ENCODE measurements around the gene ASPA.
"Not testable (repeated sequence)": the region's sequence is repeated elsewhere in the genome, so short reads cannot be mapped to it uniquely, and the experiment has no call there.

ASPA gene
- 0 reads per million in 2 donors for total RNA-seq

- DNase-seq = no peak
Observed at GRCh38 chr17:3475812-3476610, at the start of gene ASPA. Gene ASPA (plus strand): TSS chr17:3475997. CDS start chr17:3476160, 163 bp downstream.

- peak in 2 of 5 experiments; percentile 3 to 13 for DNase-seq
Observed at GRCh38 chr17:3433215-3433614, 42.6 kb upstream of the ASPA start.

DNA sequence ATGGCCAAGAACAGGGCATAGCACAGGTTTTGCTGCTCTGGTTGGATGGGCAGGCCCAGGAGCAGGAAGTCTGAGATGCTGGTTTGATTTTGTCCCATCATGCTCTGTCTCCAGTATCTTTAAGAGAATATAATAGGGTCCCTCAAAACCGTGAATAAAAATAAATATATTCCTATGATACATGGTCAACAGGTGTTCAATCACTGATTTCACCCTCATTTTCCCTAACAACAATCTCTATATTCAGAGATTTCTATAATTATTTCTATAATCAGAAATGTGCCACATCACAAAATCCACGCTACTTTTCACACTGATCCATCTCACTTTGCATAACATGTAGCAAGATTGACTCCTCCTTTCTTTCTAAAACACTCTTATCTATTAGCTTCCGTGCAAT is 42.1 kb upstream of the ASPA start, which contains the start of gene OR1E2:
Gene OR1E2 (minus strand): TSS at position 101 of the 400 bp plus-strand sequence. CDS start 0 bp downstream, at position 101.
- DNase-seq = no peak

DNA sequence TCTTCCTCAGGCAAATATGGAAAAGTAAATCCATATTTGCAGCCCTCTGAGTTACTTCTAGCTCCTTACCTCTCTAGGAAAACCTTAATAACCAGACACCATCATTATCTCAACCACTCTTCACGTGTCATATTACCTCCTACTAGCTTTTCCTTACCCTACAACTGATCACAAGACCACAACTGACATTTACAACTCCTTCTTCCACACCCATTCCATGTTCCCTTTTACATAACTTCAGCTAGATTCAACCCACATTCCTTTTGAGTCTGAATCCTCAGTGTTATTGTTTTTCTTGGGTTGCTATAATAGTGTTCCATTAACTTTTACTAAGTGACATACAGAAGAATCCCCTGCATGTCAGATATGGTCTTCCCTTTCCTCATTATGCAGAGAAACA is 37.4 kb upstream of the ASPA start:
- no peak for DNase-seq

DNA sequence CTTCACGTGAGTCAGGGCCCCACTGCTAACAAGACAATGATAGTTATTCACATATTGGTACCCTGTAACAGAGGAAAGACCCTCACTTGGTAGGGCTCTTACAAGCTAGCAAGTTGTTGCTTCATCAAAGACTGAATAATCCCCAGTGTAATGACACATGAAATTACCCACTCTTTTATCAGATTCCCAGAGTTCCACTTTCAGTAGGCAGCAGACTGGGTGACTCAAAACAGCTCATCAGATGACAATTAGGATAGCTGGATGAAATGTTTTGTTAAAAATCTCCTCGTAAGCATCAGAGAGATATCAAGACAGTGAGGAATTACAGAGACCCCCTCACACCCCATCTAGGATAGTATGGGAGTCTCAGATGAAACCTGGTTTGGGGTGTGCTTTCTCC is 35.3 kb upstream of the ASPA start:
- DNase-seq = no peak

GRCh38 chr17:3447625-3448024 is 28.2 kb upstream of the ASPA start:
- peak in 1 of 5 experiments; percentile 3 for DNase-seq

DNA sequence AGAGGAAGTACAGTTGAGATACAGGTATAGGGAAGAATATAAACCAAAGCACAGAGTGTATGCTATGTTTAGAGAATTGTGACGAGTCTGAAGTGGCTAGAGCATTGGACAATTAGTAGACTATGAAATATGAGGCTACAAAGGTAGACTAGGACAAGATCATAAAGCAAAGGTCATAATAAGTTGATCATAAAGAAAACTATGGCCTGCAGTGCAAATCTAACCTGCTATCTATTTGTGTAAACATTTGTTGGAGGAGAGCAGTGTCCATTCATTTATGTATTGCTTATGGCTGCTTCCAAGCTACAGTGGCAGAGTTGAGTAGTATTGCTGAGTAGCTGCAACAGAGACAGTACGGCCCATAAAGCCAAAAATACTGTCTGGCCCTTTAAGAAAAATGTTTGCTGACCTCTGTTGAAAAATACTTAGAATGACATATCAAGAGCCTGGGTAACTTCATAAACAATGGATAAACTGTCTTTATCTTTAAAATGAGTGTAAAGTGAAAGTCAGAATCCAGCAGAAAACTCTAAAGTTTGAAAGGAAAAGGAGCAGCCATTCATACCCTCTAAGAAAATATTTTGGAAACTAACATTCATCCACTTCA is 27.6 kb upstream of the ASPA start:
- no peak for DNase-seq

DNA sequence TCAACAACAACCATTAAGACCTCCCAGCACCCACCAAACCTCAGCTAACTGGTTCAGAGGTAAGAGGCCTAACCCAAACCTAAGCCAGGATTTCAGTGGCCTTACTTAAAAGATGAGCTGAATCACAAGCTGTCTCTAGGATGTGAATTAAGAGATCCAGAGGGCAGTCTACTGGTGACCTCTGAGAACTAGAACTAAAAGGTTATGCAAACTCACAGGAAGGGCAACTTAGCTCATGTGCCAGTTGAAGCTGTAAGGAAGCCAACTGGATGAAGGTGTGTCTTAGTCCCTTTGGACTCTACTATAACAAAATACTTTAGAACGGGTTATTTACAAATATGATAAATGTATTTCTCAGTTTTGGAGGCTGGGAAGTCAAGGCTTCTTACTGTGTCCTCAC is 9.4 kb upstream of the ASPA start:
- not testable (repeated sequence) for DNase-seq

GRCh38 chr17:3469529-3469928 is 6.3 kb upstream of the ASPA start:
- DNase-seq = no peak

GRCh38 chr17:3471599-3471998 is 4.2 kb upstream of the ASPA start, which contains the start of gene SPATA22:
Gene SPATA22 (minus strand): TSS chr17:3471819. CDS start chr17:3469325, 2,494 bp downstream.
- DNase-seq = no peak

DNA sequence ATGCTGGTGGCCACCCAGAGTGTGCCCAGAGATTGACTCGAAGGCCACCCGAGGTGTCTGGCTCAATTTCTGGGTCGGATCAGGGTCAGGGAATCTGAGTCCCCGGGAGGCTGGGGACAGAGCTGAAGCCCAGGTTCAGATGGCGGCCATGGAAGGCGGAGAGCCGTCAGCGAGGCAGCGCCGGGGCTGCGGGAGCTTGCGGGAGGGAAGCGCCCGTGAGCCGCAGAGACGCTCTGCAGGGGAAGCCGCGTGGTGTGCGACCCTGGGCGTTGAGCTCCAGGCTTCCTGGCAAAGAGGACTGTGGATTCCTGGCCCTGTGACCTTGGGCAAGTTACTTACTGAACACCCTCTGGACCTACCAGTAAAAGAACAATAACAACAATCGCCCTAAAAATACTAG is 3.7 kb upstream of the ASPA start:
- DNase-seq = no peak

GRCh38 chr17:3474212-3474611 is 1.6 kb upstream of the ASPA start:
- no peak for DNase-seq

- DNase-seq = no peak
Observed at GRCh38 chr17:3475251-3475685, 529 bp upstream of the ASPA start.

- DNase-seq = no peak
Observed at GRCh38 chr17:3479988-3480387, 4.2 kb downstream of the ASPA start.

DNA sequence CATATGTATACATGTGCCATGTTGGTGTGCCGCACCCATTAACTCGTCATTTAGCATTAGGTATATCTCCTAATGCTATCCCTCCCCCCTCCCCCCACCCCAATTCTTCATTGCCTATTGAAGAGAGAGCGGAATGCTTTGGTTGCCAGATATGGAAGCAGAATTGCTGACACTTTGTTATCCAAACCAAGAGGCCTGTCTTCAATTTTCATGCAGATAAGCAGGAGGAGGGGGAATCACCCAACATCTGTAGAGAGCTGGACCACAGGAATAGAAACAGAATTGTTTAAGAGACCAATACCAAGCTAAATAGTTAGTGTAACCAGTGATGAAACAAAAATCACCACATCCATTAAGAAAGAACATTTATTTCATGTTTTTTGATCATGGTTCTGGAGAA is 7.1 kb downstream of the ASPA start:
- no peak for DNase-seq

DNA sequence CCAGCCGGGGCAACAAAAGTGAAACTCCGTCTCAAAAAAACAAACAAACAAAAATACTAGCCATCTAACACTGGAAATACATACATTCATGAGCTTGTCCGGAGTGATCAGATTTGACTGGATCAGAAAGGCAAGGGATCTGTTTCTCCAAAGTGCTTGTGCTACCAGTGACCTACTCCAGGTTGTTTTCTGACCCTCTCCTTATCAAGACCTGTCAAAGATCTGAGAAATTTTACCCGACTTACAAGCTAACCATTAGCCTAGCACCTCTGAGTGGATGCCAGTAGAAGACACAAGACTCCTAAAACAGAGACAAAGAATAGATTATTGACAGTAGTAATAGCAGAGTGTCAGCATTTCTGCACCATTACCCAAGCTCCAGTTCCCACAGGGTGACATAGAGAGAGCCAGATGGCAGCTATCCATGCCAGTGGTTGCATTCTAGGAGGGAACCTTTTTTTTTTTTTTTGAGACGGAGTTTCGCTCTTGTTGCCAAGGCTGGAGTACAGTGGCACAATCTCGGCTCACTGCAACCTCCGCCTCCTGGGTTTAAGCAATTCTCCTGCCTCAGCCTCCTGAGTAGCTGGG is 9.8 kb downstream of the ASPA start:
- DNase-seq = no peak

- no peak for DNase-seq
Observed at GRCh38 chr17:3497101-3497500, 21.3 kb downstream of the ASPA start.

- DNase-seq = no peak
Observed at GRCh38 chr17:3501344-3501743, 25.5 kb downstream of the ASPA start.

GRCh38 chr17:3502466-3502865 is 26.7 kb downstream of the ASPA start:
- no peak for DNase-seq

DNA sequence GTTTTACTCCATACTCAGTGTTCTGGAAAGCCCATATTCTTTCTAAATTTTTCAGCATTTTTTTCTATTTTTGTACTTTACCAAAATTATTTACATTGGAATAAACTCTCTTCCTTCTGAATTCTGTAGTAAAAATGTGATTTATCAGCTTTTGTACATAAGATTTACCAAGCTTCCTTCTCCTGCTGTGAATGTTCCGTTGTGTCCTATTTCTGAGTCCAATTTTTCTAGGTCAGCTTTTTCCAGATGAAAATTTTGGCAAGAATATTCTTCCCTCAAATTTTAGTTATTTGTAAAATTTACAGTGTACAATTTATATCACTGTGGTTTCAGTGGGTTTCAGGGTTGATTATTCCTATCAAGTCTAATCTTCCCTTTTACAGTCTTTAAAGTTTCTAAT is 27.5 kb downstream of the ASPA start:
- DNase-seq = no peak

- DNase-seq = no peak
Observed at GRCh38 chr17:3505008-3505407, 29.2 kb downstream of the ASPA start.

GRCh38 chr17:3506054-3506453 is 30.3 kb downstream of the ASPA start:
- no peak for DNase-seq

- no peak for DNase-seq
Observed at GRCh38 chr17:3507071-3507470, 31.3 kb downstream of the ASPA start.

DNA sequence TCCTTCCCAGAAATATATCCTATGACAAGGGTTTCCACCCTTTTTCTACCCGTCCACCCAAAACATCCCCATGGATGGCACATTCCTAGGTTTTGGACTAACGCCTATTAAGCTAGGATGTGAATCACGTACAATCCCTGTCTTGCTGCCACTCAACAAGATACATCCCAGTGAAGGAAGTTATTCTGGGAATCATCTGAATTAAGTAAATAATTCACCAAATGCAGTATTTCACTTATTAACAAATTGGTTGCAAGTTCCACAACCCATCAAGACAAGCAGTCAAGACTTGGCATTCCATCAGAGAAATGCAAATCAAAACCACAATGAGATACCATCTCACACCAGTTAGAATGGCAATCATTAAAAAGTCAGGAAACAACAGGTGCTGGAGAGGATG is 32.1 kb downstream of the ASPA start:
- no peak for DNase-seq
